ENCODE data around the gene ATP9B. TPM values are rescaled to one million over a fixed set of nuclear protein-coding genes. Genes with fewer than 3 reads are reported as not detected.

ATP9B gene
- total RNA-seq, 1 donor from 2014 or later = 52.0 TPM

DNA sequence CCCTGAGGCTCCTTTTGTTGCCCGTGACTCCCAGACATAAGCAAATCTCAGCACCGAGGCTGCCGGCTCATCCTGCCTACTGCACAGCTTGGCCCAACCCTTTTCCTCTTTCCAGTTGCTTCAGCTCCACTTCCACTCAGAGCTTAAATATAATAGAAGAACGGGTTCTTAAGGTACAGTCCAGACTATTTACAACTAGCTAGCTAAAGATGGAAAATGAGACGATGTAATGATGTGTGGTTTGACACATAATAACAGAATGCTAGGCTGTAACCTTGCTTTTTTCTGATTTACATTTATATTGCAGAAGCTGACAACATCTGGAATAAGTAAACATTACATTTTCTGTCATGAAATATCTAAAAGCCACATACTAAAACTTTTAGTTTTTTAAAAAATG, 26.9 kb upstream of the ATP9B start:
- no peak overlapping the region for H3K4me3 Mint-ChIP-seq
- H3K27ac Mint-ChIP-seq = no peak overlapping the region
- no peaks in the 10 kb centered on the region for H3K36me3 Mint-ChIP-seq
- no peaks in the 10 kb centered on the region for H3K4me1 Mint-ChIP-seq
- TF ChIP-seq, protein P1, sequence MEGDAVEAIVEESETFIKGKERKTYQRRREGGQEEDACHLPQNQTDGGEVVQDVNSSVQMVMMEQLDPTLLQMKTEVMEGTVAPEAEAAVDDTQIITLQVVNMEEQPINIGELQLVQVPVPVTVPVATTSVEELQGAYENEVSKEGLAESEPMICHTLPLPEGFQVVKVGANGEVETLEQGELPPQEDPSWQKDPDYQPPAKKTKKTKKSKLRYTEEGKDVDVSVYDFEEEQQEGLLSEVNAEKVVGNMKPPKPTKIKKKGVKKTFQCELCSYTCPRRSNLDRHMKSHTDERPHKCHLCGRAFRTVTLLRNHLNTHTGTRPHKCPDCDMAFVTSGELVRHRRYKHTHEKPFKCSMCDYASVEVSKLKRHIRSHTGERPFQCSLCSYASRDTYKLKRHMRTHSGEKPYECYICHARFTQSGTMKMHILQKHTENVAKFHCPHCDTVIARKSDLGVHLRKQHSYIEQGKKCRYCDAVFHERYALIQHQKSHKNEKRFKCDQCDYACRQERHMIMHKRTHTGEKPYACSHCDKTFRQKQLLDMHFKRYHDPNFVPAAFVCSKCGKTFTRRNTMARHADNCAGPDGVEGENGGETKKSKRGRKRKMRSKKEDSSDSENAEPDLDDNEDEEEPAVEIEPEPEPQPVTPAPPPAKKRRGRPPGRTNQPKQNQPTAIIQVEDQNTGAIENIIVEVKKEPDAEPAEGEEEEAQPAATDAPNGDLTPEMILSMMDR (IDR thresholded peaks at IDR 0.05; ENCODE audit: unreplicated experiment) = no peak
- no peak for DNase-seq (ENCODE audit: low spot score in 2 of 2, unreplicated experiment in 2 of 2)
- peaks cover 31% of the 10 kb centered on the region for H3K9me3 Mint-ChIP-seq
- peaks cover 4% of the 10 kb centered on the region for H3K27me3 Mint-ChIP-seq (ENCODE audit: low read depth)

DNA sequence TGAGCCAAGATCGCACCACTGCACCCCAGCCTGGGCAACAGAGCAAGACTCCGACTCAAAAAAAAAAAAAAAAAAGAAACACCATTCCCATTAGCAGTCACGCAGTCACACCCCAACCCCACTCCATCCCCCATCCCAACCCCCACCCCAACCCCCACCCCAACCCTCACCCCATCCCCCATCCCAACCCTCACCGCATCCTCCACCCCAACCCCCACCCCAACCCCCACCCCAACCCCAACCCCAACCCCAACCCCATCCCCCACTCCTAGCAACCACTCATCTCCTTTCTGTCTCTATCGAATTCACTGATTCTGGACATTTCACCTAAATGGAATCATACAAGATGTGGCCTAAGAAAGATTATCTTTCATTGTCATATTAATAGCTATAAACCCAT, 25.9 kb upstream of the ATP9B start:
- no peak for DNase-seq (ENCODE audit: low spot score in 2 of 2, unreplicated experiment in 2 of 2)
- no peak overlapping the region for H3K4me3 Mint-ChIP-seq
- no peak overlapping the region for H3K27ac Mint-ChIP-seq

DNA sequence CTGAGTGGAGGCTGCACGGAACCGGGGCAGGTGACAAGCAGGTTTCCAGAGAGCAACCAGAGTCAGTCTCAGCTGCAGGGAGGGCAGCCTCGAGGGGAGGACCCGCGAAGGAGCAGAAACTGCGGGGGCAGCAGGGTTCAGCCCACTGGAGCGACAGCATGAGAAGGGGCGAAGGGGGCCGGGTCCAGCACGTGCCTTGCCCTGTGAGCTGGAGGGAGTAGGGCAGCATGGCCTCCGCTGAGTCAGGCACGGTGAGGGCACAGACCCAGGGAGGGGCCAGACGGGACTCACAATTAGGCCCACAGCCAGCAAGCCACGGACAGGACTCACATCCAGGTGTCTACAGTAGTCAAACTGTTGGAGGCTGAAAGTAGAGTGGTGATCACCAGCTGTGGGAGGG, 22.7 kb upstream of the ATP9B start:
- TF ChIP-seq, protein P1 (IDR thresholded peaks at IDR 0.05; ENCODE audit: unreplicated experiment) = no peak
- Mint-ChIP-seq H3K27me3 (ENCODE audit: low read depth) (peaks cover 4% of the 10 kb centered on the region), H3K4me3 (no peak overlapping the region), H3K4me1 (no peaks in the 10 kb centered on the region), H3K9me3 (no peaks in the 10 kb centered on the region), H3K36me3 (no peaks in the 10 kb centered on the region), H3K27ac (no peak overlapping the region)
- DNase-seq (ENCODE audit: low spot score in 2 of 2, unreplicated experiment in 2 of 2) = no peak

More for the DNA sequence above, 25.9 kb upstream of the ATP9B start:
- Mint-ChIP-seq H3K36me3 (no peaks in the 10 kb centered on the region), H3K9me3 (peaks cover 22% of the 10 kb centered on the region), H3K27me3 (ENCODE audit: low read depth) (peaks cover 4% of the 10 kb centered on the region), H3K4me1 (no peaks in the 10 kb centered on the region)
- TF ChIP-seq, protein P1 (IDR thresholded peaks at IDR 0.05; ENCODE audit: unreplicated experiment) = no peak

DNA sequence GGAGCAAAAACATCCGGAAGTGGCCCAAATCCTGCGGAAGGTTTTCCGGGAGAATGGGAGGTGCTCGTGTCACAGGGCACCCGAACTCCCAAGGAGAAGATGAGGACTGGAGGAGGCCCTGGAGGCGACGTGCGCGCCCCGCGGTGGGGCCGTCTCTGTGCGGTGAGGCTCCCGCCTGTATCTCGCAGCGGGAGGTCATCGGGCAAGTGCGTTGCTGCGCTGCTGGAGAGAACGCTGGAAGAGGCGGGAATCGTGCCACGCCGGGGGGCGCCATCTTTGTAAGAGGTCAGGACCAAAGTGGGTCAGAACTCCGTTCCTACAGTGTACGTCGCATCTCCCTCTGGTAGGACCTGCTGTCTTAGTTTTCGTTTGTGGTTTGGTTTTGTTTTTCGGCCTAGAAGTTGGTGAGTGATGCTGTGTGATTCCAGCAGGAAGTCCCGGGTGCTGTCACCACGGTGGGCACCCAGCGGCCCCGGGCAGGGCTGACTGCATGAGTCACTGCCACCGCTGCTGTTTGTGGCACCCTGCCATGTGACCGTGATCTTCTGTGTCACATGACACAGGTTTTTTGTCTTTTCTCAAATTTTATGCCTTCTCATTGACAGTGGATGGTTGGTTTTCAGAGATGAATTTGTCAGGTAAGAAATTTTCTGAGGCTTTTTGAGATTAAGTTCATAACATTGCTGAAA, 21.5 kb upstream of the ATP9B start:
- H3K36me3 Mint-ChIP-seq = no peaks in the 10 kb centered on the region
- no peak for DNase-seq (ENCODE audit: low spot score in 2 of 2, unreplicated experiment in 2 of 2)
- TF ChIP-seq, protein P1 (IDR thresholded peaks at IDR 0.05; ENCODE audit: unreplicated experiment) = no peak

DNA sequence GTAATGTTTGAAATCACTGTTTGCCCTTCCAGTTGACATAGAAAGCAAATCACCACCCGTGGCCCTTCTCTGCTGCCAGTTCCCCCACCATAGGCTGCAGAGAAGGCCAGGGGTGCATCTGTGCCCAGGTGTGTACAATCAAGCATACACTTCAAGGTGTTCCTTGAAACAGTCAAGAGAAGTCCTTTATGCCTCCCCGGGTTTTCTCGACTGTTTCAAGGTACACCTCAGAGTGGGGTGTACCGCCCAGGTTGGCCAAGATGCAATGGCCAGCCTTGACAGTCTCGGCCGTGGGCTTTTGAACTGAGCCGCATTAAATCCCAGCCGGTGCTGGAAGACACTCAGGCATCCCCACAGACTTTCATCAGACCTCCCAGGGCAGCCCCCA, 21.0 kb upstream of the ATP9B start:
- H3K4me1 Mint-ChIP-seq = no peaks in the 10 kb centered on the region

More for the DNA sequence above, 21.5 kb upstream of the ATP9B start:
- Mint-ChIP-seq H3K9me3 (no peaks in the 10 kb centered on the region), H3K4me3 (no peak overlapping the region), H3K4me1 (no peaks in the 10 kb centered on the region), H3K27me3 (ENCODE audit: low read depth) (peaks cover 9% of the 10 kb centered on the region), H3K27ac (no peak overlapping the region)

More for the DNA sequence above, 21.0 kb upstream of the ATP9B start:
- Mint-ChIP-seq H3K4me3 (no peak overlapping the region), H3K27ac (no peak overlapping the region), H3K36me3 (no peaks in the 10 kb centered on the region), H3K9me3 (no peaks in the 10 kb centered on the region), H3K27me3 (ENCODE audit: low read depth) (peaks cover 12% of the 10 kb centered on the region)
- DNase-seq (ENCODE audit: low spot score in 2 of 2, unreplicated experiment in 2 of 2) = no peak
- TF ChIP-seq, protein P1 (IDR thresholded peaks at IDR 0.05; ENCODE audit: unreplicated experiment) = no peak
